Heart left ventricle (tissue), 16 donors: ENCODE data around the gene POLR3H. TPM values are rescaled to one million over a fixed set of nuclear protein-coding genes. Genes with fewer than 3 reads are reported as not detected.
A peak's percentile ranks its signal among the peaks of the same experiment; 100 is the strongest.

Source experiments
- ATAC-seq, 4 donors: fragments of 200-7000 bp; cut with Tn5 transposase; one replicate each; pipeline ENCODE4 v1.9.1; 2020 to 2022; ENCODE audit warnings: moderate library complexity in 4 of 4, mild to moderate bottlenecking in 3 of 4, moderate number of reproducible peaks in 1 of 4
- DNase-seq, 5 donors: peaks; one replicate each; pipeline ENCODE4 v3.0.0-alpha.2; 2020
- H3K27ac ChIP-seq, 12 donors: fragments of 200-600 bp; sonication (generic) in 4 of 12; one replicate each; pipeline versions ENCODE4 v1.5.0 to v1.8.0; 2016 to 2022; ENCODE audit warnings: mild to moderate bottlenecking in 2 of 12
- H3K27me3 ChIP-seq, 9 donors: fragments of 200-600 bp; sonication (generic) in 2 of 9; one replicate each; pipeline versions ENCODE4 v1.5.1 to v1.8.0; 2016 to 2022; ENCODE audit warnings: mild to moderate bottlenecking in 3 of 9
- H3K36me3 ChIP-seq, 9 donors: fragments of 200-600 bp; sonication (generic) in 2 of 9; one replicate each; pipeline versions ENCODE4 v1.5.0 to v1.8.0; 2018 to 2022; ENCODE audit warnings: mild to moderate bottlenecking in 2 of 9
- H3K4me1 ChIP-seq, 12 donors: fragments of 200-600 bp; sonication (generic) in 4 of 12; one replicate each; pipeline versions ENCODE4 v1.5.0 to v1.8.0; 2016 to 2022; ENCODE audit warnings: mild to moderate bottlenecking in 3 of 12
- H3K4me3 ChIP-seq, 12 donors: fragments of 200-600 bp; sonication (generic) in 4 of 12; one replicate each; pipeline versions ENCODE4 v1.5.0 to v1.8.0; 2017 to 2022; ENCODE audit warnings: mild to moderate bottlenecking in 9 of 12, moderate library complexity in 4 of 12
- H3K9me3 ChIP-seq, 12 donors: fragments of 200-600 bp; sonication (generic) in 4 of 12; one replicate each; pipeline versions ENCODE4 v1.5.0 to v1.8.0; 2016 to 2022; ENCODE audit warnings: mild to moderate bottlenecking in 1 of 12
- POLR2A ChIP-seq, 2 donors: fragments of 450-650 bp; IDR thresholded peaks; one replicate each; pipeline ENCODE4 v1.6.1; 2017; ENCODE audit warnings: antibody characterized with exemption in 2 of 2, mild to moderate bottlenecking in 2 of 2, moderate library complexity in 2 of 2
- WGBS, 4 donors: extraction: QIAGEN DNeasy Blood & Tissue Kit in 2 of 4; methylation state at CpG; one replicate each; pipeline versions ENCODE4 v1.1.5 to v1.1.7; 2013 to 2018; 5-methylcytosine and 5-hydroxymethylcytosine counted together
- intact Hi-C, 10 donors: fragments of 100-400 bp; cut with DNase I; formaldehyde crosslinking; loops; one replicate each; pipeline versions ENCODE4 v1.11.1 to v1.14.2; 2022
- polyA plus RNA-seq, 2 donors: library from polyadenylated mRNA; stranded (reverse); fragments of 200-250 nt; gene quantifications; one replicate each; pipeline ENCODE4 v1.2.3, GENCODE V29; 2013
- total RNA-seq, 9 donors: library from RNA; depleted of rRNA in 2 of 9; stranded (reverse); fragments of >200 nt in 2 of 9; fragmentation: NEBNext Ultra II Directional in 3 of 9; extraction: Animal tissue kit (Norgen Biotek cat#: 25700) in 3 of 9; gene quantifications; one replicate each; pipeline versions ENCODE4 v1.1.0 to v1.2.4, GENCODE V29; 2016 to 2023
- TF ChIP-seq, protein P1 (sequence below), 12 donors: fragments of 200-600 bp; sonication (generic) in 4 of 12; IDR thresholded peaks; one replicate each; pipeline versions ENCODE4 v1.5.0 to v1.8.0; 2018 to 2022; ENCODE audit warnings: antibody characterized with exemption in 12 of 12, mild to moderate bottlenecking in 5 of 12
- donor health status: ischemic (EF 13 %, LVEDD 7.1; RV severe dilation, severe dysfunction).
- donor health status: healthy with polysubstance abuse.
- donor health status: DM: no; HTN: yes; CAD: no.
- donor health status: DM: no; HTN: no; CAD: no.
- donor health status: ischemic (EF 25% LVEDD 6.9; RV normal size, moderate dysfunction).
- donor health status: ischemic (EF 25% LVEDD 5.7; RV mildly dilated, moderate dysfunction).
- donor health status: healthy.
- donor health status: DM: yes; HTN: yes; CAD: no.
- donor health status: ischemic (EF 35%, LVEDD 5.7; RV mildly dilated, moderate dysfunction).
- donor health status: nonischemic (EF 11% LVEDD 7.7; RV severe dilation, severe dysfunction).
- donor health status: DM: yes; HTN: yes; CAD: no.
- donor health status: PGD.
- donor health status: ischemic (EF 29% LVEDD 5.4; RV normal size, mild dysfunction).
- donor health status: nonischemic (EF 23%, LVEDD 6.1; RV moderate dilation, normal function).

Gene POLR3H
- total and polyA plus RNA-seq, 11 donors = 12.2 to 31.2 (median 19.3) TPM

DNA sequence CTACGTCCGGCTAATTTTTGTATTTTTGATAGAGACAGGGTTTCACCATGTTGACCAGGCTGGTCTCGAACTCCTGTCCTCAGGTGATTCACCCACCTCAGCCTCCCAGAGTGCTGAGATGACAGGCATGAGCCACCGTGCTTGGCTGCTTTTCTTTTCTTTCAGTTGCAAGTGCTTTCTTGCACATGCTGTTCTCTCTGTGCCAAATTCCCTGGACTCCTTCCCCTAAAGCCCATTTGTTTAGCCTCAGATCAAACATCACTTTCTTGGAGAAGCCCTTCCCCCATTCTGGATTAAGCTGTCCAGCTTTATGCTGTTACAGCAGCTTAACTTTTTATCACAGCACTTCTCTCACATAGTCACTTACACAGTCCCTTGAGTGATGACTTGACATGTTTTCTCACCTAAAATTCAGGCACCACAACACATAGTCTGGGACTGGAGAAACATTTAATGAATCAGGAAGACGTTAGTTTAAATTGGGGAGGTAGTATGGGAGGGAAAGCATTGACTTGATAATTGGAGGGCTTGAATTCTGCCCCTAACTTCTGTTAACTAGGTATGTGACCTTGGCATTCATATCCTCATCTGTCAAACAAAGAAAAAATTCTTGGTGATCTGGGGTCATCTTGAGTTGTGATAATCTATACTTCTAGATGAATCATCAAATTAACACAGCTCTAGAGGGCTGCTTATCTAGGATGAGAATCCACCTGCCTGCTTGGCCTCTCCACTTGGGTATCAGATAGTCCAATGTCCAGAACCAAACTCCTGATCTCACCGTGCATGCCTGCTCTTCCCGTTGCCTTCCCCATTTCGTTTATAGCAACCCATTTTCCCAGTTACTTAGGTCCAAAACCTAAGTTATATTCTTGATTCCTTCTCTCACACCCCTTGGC is 57.0 kb downstream of the POLR3H start:
- H3K27ac ChIP-seq = peak overlapping the region in 9 of 12 donors; percentile 11 to 83 (median 36)
- 55 to 58% (median 57%) methylated on average over 8 of the region's 8 CpGs for WGBS, 4 donors
- intact Hi-C loops = no loop called here
- H3K4me1 ChIP-seq = peaks cover 3 to 99% (median 77%) of the 10 kb centered on the region in 12 donors
- H3K4me3 ChIP-seq = no peak overlapping the region
- TF ChIP-seq POLR2A (IDR thresholded peaks at IDR 0.05) = no peak
- TF ChIP-seq, protein P1, sequence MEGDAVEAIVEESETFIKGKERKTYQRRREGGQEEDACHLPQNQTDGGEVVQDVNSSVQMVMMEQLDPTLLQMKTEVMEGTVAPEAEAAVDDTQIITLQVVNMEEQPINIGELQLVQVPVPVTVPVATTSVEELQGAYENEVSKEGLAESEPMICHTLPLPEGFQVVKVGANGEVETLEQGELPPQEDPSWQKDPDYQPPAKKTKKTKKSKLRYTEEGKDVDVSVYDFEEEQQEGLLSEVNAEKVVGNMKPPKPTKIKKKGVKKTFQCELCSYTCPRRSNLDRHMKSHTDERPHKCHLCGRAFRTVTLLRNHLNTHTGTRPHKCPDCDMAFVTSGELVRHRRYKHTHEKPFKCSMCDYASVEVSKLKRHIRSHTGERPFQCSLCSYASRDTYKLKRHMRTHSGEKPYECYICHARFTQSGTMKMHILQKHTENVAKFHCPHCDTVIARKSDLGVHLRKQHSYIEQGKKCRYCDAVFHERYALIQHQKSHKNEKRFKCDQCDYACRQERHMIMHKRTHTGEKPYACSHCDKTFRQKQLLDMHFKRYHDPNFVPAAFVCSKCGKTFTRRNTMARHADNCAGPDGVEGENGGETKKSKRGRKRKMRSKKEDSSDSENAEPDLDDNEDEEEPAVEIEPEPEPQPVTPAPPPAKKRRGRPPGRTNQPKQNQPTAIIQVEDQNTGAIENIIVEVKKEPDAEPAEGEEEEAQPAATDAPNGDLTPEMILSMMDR (IDR thresholded peaks at IDR 0.05) = no peak
- H3K27me3 ChIP-seq = no peaks in the 10 kb centered on the region
- H3K36me3 ChIP-seq = peaks cover 0 to 5% (median 0%) of the 10 kb centered on the region in 9 donors
- H3K9me3 ChIP-seq = no peaks in the 10 kb centered on the region
- ATAC-seq = no peak
- no peak for DNase-seq

GRCh38 chr22:41485033-41485432 is 59.2 kb downstream of the POLR3H start:
- H3K4me3 ChIP-seq = no peak overlapping the region
- no peak for DNase-seq
- H3K36me3 ChIP-seq = peaks cover 0 to 5% (median 0%) of the 10 kb centered on the region in 9 donors
- no peaks in the 10 kb centered on the region for H3K9me3 ChIP-seq
- no peak for ATAC-seq
- intact Hi-C loops = no loop called here
- peaks cover 3 to 99% (median 78%) of the 10 kb centered on the region in 12 donors for H3K4me1 ChIP-seq
- peak overlapping the region in 4 of 12 donors; percentile 14 to 83 (median 54) for H3K27ac ChIP-seq
- no peaks in the 10 kb centered on the region for H3K27me3 ChIP-seq
- 37 to 59% (median 57%) methylated on average over 7 of the region's 7 CpGs for WGBS, 4 donors
- TF ChIP-seq POLR2A (IDR thresholded peaks at IDR 0.05) = no peak
- TF ChIP-seq, protein P1 (IDR thresholded peaks at IDR 0.05) = no peak

DNA sequence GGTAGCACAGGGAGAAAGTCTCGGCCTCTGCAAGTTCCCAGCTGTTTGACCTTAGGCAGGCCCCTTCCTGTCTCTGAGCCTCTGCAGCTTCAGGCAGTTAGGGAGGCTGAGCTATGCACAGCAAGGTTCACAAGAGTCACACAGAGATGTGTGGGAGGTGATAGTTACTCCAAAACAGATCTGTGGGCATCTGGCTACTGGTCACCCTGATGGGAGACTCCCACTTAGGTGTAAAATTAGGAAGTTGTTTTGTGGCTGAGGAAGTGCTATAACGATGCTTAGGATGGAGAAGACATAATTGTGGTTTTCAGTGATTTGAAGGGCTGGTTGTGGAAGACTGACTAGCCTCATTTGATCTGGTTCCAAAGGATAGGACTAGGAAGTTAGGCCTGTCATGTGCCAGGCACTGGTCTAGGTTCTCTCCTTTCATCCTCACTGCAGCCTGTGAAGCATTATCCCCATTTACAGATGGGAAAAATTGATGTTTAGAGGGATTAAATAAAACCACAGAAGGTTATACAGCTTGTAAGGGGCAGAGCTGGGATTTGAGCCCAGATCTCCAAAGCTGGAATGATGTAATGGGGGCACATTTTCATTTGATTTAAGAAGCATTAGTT is 61.8 kb downstream of the POLR3H start:
- intact Hi-C loops = loop anchor here in 1 of 10 donors (5.0 kb wide), 1 partner anchor 40 kb away; no protein-coding TSS in a partner anchor
- 20 to 33% (median 24%) methylated on average over 2 of the region's 2 CpGs for WGBS, 4 donors
- Histone ChIP-seq H3K4me3 (no peak overlapping the region), H3K4me1 (peaks cover 5 to 99% (median 78%) of the 10 kb centered on the region in 12 donors), H3K27ac (peak overlapping the region; percentile 15 to 83 (median 73)), H3K27me3 (no peaks in the 10 kb centered on the region), H3K36me3 (peaks cover 0 to 20% (median 7%) of the 10 kb centered on the region in 9 donors), H3K9me3 (no peaks in the 10 kb centered on the region)
- ATAC-seq (no peak), DNase-seq (no peak)
- no peak for TF ChIP-seq POLR2A (IDR thresholded peaks at IDR 0.05)
- TF ChIP-seq, protein P1 (IDR thresholded peaks at IDR 0.05) = no peak

- Histone ChIP-seq H3K9me3 (no peaks in the 10 kb centered on the region), H3K27ac (peak overlapping the region; percentile 15 to 83 (median 73)), H3K27me3 (no peaks in the 10 kb centered on the region), H3K36me3 (peaks cover 0 to 24% (median 7%) of the 10 kb centered on the region in 9 donors), H3K4me1 (peaks cover 5 to 99% (median 74%) of the 10 kb centered on the region in 12 donors), H3K4me3 (no peak overlapping the region)
- intact Hi-C loops = loop anchor here in 1 of 10 donors (5.0 kb wide), 1 partner anchor 40 kb away; no protein-coding TSS in a partner anchor
- 34 to 47% (median 44%) methylated on average over 4 to 5 of the region's 5 CpGs for WGBS, 4 donors
- DNase-seq = no peak
- no peak for ATAC-seq
- TF ChIP-seq, protein P1 (IDR thresholded peaks at IDR 0.05) = no peak
- TF ChIP-seq POLR2A (IDR thresholded peaks at IDR 0.05) = no peak
Observed at GRCh38 chr22:41481925-41482318, 62.3 kb downstream of the POLR3H start.
